Activated CD8-positive, alpha-beta memory T cell treated with anti-CD3 and anti-CD28 coated beads, Interleukin-2, amount 50 U/mL, for 48 hours (primary cell): ENCODE data around the gene KIF13A.
"Not testable (repeated sequence)": the region's sequence is repeated elsewhere in the genome, so short reads cannot be mapped to it uniquely, and the experiment has no call there.

Experiments used
- DNase-seq: peaks from one replicate; pipeline ENCODE4 v3.0.0-alpha.2; 2020

The KIF13A gene

GRCh38 chr6:17894191-17894590 lies 93.2 kb downstream of the KIF13A start:
- no peak for DNase-seq

- no peak for DNase-seq
Observed at GRCh38 chr6:17892097-17892686, 95.2 kb downstream of the KIF13A start.

- no peak for DNase-seq
Observed at GRCh38 chr6:17890309-17890708, 97.1 kb downstream of the KIF13A start.

GRCh38 chr6:17889777-17890176 lies 97.7 kb downstream of the KIF13A start:
- DNase-seq: not testable (repeated sequence)

GRCh38 chr6:17886891-17887290 lies 100.5 kb downstream of the KIF13A start:
- no peak for DNase-seq

- DNase-seq: no peak
Observed at GRCh38 chr6:17885889-17886576, 101.4 kb downstream of the KIF13A start.

- DNase-seq: no peak
Observed at GRCh38 chr6:17884498-17885478, 102.6 kb downstream of the KIF13A start.

GRCh38 chr6:17883665-17884497 lies 103.6 kb downstream of the KIF13A start:
- no peak for DNase-seq

GRCh38 chr6:17881085-17881858 lies 106.2 kb downstream of the KIF13A start:
- no peak for DNase-seq

- DNase-seq: no peak
Observed at GRCh38 chr6:17879184-17879583, 108.3 kb downstream of the KIF13A start.

- DNase-seq: no peak
Observed at GRCh38 chr6:17878734-17879133, 108.7 kb downstream of the KIF13A start.

GRCh38 chr6:17877895-17878440 lies 109.5 kb downstream of the KIF13A start:
- DNase-seq: no peak

GRCh38 chr6:17877196-17877894 lies 110.1 kb downstream of the KIF13A start:
- DNase-seq: no peak

- no peak for DNase-seq
Observed at GRCh38 chr6:17874753-17875152, 112.7 kb downstream of the KIF13A start.

GRCh38 chr6:17872908-17873307 lies 114.5 kb downstream of the KIF13A start:
- DNase-seq: no peak

GRCh38 chr6:17871836-17872235 lies 115.6 kb downstream of the KIF13A start:
- no peak for DNase-seq

GRCh38 chr6:17871189-17871519 lies 116.3 kb downstream of the KIF13A start:
- DNase-seq: no peak

GRCh38 chr6:17870300-17871188 lies 116.9 kb downstream of the KIF13A start:
- no peak for DNase-seq

- DNase-seq: no peak
Observed at GRCh38 chr6:17869753-17870050, 117.7 kb downstream of the KIF13A start.
